Measurements from ENCODE around the gene LRRC4C. TPM values are rescaled to one million over a fixed set of nuclear protein-coding genes. Genes with fewer than 3 reads are reported as not detected.

The LRRC4C gene
- total RNA-seq, 6 donors from 2014 or later, result 0.37 to 1.2 (median 1.0) TPM; not detected in 2

DNA sequence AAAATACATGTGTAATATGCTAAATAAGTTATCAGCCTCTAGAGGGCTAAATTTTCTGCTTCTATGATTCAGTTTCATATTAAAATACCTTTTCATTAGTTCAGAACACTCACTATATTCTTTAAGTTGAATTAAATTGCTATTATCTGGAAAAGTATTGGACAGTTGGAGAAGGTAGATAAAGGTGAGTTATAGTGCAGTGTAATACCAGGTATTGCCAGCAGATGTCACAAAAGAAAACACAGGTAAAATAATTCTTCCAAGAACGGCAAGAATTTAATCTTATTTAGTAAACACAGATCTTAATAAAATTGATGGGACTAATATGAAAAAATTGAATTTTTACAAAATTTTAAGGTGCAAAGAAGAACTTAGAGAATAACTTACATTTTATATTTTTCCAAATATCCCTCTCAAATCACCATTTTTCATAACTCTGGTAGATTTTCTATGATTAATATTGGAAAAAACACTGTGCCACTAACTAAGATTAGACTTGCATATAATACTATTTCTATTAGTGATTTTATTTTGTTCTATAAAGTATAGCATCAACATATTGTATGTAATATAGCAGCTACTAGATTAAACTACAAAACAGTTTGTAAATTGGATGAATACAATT is 1.7 kb upstream of the LRRC4C start:
- DNase-seq (no peak), ATAC-seq (ENCODE audit: low FRiP score in 2 of 2) (no peak)
- no peak for TF ChIP-seq POLR2A (IDR thresholded peaks at IDR 0.05)
- no peak for TF ChIP-seq EP300 (IDR thresholded peaks at IDR 0.05)
- TF ChIP-seq POLR2AphosphoS5 (IDR thresholded peaks at IDR 0.05), result no peak
- TF ChIP-seq, protein P1, sequence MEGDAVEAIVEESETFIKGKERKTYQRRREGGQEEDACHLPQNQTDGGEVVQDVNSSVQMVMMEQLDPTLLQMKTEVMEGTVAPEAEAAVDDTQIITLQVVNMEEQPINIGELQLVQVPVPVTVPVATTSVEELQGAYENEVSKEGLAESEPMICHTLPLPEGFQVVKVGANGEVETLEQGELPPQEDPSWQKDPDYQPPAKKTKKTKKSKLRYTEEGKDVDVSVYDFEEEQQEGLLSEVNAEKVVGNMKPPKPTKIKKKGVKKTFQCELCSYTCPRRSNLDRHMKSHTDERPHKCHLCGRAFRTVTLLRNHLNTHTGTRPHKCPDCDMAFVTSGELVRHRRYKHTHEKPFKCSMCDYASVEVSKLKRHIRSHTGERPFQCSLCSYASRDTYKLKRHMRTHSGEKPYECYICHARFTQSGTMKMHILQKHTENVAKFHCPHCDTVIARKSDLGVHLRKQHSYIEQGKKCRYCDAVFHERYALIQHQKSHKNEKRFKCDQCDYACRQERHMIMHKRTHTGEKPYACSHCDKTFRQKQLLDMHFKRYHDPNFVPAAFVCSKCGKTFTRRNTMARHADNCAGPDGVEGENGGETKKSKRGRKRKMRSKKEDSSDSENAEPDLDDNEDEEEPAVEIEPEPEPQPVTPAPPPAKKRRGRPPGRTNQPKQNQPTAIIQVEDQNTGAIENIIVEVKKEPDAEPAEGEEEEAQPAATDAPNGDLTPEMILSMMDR (IDR thresholded peaks at IDR 0.05), result peak; percentile 23 to 69 (median 60)
- Histone ChIP-seq H3K36me3 (no peaks in the 10 kb centered on the region), H3K9me3 (no peaks in the 10 kb centered on the region), H3K27me3 (no peaks in the 10 kb centered on the region), H3K4me3 (no peak overlapping the region), H3K4me1 (peaks cover 0 to 5% (median 0%) of the 10 kb centered on the region in 4 donors), H3K27ac (no peak overlapping the region)
- WGBS, 2 donors, result 4 to 6% methylated on average over 1 of the region's 1 CpG

DNA sequence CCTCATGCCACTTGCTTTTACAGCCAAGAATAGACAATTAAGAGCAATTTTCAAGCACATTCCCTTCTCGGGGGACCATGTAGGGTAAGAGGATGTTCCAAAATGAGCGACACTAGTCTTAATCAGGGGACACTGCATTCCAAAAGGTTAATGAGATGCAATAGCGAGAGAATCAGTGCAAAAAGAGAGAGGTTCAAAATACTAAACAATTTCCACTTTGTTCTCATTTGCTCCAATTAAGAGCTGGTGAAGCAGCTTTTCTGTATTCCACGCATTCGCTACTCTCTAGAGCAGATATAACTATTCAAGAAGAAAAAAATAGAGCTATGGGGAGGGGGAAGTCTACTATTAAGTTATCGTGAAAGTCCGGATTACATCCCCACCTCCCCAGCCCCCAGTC is 811 bp downstream of the LRRC4C start:
- no peak for ATAC-seq (ENCODE audit: low FRiP score in 2 of 2)
- 13 to 15% methylated on average over 7 of the region's 7 CpGs for WGBS, 2 donors
- Histone ChIP-seq H3K4me1 (peaks cover 0 to 5% (median 0%) of the 10 kb centered on the region in 4 donors), H3K27me3 (no peaks in the 10 kb centered on the region), H3K27ac (no peak overlapping the region), H3K36me3 (no peaks in the 10 kb centered on the region), H3K9me3 (no peaks in the 10 kb centered on the region), H3K4me3 (no peak overlapping the region)
- TF ChIP-seq, protein P1 (IDR thresholded peaks at IDR 0.05), result no peak
- no peak for TF ChIP-seq POLR2AphosphoS5 (IDR thresholded peaks at IDR 0.05)
- TF ChIP-seq POLR2A (IDR thresholded peaks at IDR 0.05), result no peak
- TF ChIP-seq EP300 (IDR thresholded peaks at IDR 0.05), result no peak
- no peak for DNase-seq

DNA sequence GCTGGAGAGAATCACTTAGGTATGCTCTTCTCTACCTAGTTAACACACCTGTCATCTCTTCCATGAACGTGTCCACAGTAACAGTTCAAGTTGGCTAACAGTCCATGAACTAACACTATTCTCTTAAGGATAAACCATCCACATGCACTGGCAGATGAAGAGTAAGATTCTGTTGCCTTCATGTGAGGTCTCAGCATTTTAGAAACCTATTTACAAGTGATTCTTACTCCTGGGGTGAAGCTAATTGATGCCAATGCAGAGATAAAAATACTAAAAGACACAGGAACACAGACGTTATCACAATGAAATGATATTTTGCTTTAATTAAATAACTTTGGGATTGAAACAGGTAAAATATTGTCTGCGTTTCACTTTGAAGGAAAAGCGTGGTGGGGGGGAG is 1.3 kb downstream of the LRRC4C start:
- WGBS, 2 donors, result 14 to 22% methylated on average over 4 of the region's 4 CpGs
- Histone ChIP-seq H3K4me3 (no peak overlapping the region), H3K27ac (no peak overlapping the region), H3K4me1 (peaks cover 0 to 5% (median 0%) of the 10 kb centered on the region in 4 donors), H3K27me3 (no peaks in the 10 kb centered on the region), H3K36me3 (no peaks in the 10 kb centered on the region), H3K9me3 (no peaks in the 10 kb centered on the region)
- ATAC-seq (ENCODE audit: low FRiP score in 2 of 2) (no peak), DNase-seq (no peak)
- TF ChIP-seq POLR2A (IDR thresholded peaks at IDR 0.05) (no peak), EP300 (IDR thresholded peaks at IDR 0.05) (no peak), POLR2AphosphoS5 (IDR thresholded peaks at IDR 0.05) (no peak)
- TF ChIP-seq, protein P1 (IDR thresholded peaks at IDR 0.05), result no peak

DNA sequence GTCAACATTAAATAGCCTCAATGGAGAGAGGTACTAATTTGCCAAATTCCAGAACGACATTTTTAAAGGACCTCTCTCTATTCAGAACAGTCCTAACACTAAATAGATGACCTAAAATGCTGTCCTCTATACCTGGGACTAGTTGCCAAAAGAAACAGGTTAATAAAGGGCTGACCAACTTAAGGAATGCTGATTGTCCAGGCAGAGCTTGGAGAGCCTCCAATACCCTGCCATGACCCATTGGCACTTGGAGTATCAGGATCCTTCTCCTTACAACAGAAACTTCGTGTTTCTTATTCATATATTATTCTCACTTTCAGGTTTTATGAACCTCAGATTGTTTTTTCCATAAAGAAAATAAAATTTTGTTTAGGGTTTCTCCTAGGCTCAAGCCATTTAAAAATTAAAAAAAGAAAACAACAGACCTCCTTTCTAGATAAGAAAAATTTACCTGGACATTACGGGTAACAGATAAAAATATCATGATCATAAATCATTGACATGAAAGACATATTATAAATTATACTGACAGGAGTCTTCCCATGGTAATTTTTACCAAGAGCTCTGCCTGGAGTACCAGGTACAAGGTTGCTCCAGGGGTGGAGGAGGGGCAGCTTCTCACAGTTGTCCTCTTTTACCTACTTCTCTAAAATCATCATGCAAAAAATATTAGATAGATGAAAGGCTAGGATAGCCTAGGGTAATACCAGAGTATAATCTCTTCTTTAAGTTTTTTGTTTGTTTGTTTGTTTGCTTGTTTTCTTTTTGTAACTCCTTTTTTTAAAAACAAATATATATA is 2.0 kb downstream of the LRRC4C start:
- no peak for ATAC-seq (ENCODE audit: low FRiP score in 2 of 2)
- TF ChIP-seq POLR2AphosphoS5 (IDR thresholded peaks at IDR 0.05), result no peak
- no peak for TF ChIP-seq POLR2A (IDR thresholded peaks at IDR 0.05)
- TF ChIP-seq, protein P1 (IDR thresholded peaks at IDR 0.05), result no peak
- TF ChIP-seq EP300 (IDR thresholded peaks at IDR 0.05), result no peak
- H3K9me3 ChIP-seq, result no peaks in the 10 kb centered on the region
- DNase-seq, result peak in 1 of 2 donors; percentile 23
- H3K36me3 ChIP-seq, result no peaks in the 10 kb centered on the region
- H3K4me1 ChIP-seq, result peaks cover 0 to 5% (median 0%) of the 10 kb centered on the region in 4 donors
- no peak overlapping the region for H3K27ac ChIP-seq
- H3K4me3 ChIP-seq, result no peak overlapping the region
- no peaks in the 10 kb centered on the region for H3K27me3 ChIP-seq
- WGBS, 2 donors, result 47 to 51% methylated on average over 3 of the region's 3 CpGs
